Measurements from ENCODE around the gene C16orf74. TPM values are rescaled to one million over a fixed set of nuclear protein-coding genes. Genes with fewer than 3 reads are reported as not detected.

The C16orf74 gene
- total RNA-seq, 1 experiment from 2014 or later = 44.3 TPM

DNA sequence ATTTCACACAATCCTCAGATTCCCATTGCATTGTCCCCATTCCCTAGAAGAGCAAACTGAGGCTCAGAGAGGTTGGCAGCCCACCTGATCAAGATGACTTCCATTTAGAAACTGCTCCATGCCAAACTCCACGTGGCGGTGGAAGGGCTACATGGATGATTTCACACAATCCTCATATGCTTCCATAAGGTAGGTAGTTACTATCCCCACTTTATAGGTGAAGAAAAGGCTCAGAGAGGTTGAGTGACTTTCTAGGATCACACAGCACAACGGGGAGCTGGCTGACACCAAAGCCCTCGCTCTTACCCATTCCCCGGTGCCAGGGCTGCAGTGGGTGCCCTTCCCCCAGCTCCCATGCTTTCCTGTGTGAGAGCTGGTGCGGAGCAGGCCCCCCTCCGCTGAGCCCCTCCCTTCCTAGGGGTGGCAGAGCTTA lies 52.4 kb downstream of the C16orf74 start:
- Histone ChIP-seq H3K4me1 (replicated peaks; ENCODE audit: insufficient read depth) (no peaks in the 10 kb centered on the region), H3F3A (ENCODE audit: insufficient read depth, low read depth) (no peaks in the 10 kb centered on the region; the same call in 1 of the 2 replicates)
- POLR2A ChIA-PET (ENCODE audit: unreplicated experiment) = no interaction called here

DNA sequence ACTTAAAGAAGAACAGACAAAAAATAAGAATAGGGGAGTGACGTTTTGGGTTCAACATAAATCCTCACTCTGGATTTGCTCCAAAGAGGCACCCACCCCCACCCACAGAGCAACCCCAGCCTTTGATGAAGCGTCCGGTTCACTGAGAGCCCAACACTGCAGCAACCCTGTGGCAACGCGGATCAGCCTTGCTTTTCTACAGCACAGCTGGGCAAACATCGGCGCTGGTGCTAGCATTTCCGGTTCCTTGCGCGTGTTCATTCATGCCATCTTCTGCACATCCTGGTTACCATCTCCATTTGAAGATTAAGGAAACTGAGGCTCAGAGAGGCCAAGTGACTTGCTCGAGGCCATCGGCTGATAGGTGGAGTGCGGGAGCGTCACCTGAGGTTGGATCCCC lies 53.5 kb downstream of the C16orf74 start:
- no peak for DNase-seq
- CTCF ChIA-PET = interaction anchor here (0.7 kb wide), 1 partner anchor 144 kb away, joined by 3 read pairs; no protein-coding TSS in a partner anchor
- Histone ChIP-seq H3K27me3 (ENCODE audit: insufficient read depth, low read depth) (no peaks in the 10 kb centered on the region), H3K4me3 (no peak overlapping the region), H3K36me3 (ENCODE audit: low read depth) (no peaks in the 10 kb centered on the region), H3F3A (ENCODE audit: insufficient read depth, low read depth) (no peaks in the 10 kb centered on the region; the same call in 1 of the 2 replicates), H3K27ac (no peak overlapping the region), H3K9me3 (ENCODE audit: insufficient read depth, low read depth) (no peaks in the 10 kb centered on the region), H3K4me2 (no peak overlapping the region), H3K79me2 (ENCODE audit: low read depth) (no peaks in the 10 kb centered on the region), H3K4me1 (replicated peaks; ENCODE audit: insufficient read depth) (no peaks in the 10 kb centered on the region), H4K20me1 (ENCODE audit: insufficient read depth) (peaks cover 3% of the 10 kb centered on the region; the same call in 1 of the 2 replicates), H2AFZ (no peak overlapping the region), H3K9me2 (ENCODE audit: insufficient read depth) (no peaks in the 10 kb centered on the region)
- POLR2A ChIA-PET (ENCODE audit: unreplicated experiment) = no interaction called here
- TF ChIP-seq, protein P1, sequence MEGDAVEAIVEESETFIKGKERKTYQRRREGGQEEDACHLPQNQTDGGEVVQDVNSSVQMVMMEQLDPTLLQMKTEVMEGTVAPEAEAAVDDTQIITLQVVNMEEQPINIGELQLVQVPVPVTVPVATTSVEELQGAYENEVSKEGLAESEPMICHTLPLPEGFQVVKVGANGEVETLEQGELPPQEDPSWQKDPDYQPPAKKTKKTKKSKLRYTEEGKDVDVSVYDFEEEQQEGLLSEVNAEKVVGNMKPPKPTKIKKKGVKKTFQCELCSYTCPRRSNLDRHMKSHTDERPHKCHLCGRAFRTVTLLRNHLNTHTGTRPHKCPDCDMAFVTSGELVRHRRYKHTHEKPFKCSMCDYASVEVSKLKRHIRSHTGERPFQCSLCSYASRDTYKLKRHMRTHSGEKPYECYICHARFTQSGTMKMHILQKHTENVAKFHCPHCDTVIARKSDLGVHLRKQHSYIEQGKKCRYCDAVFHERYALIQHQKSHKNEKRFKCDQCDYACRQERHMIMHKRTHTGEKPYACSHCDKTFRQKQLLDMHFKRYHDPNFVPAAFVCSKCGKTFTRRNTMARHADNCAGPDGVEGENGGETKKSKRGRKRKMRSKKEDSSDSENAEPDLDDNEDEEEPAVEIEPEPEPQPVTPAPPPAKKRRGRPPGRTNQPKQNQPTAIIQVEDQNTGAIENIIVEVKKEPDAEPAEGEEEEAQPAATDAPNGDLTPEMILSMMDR (conservative IDR thresholded peaks at IDR 0.05) = no peak
- no TSS peak for BruUV-seq (replicated peaks)
- intact Hi-C loops (cut with micrococcal nuclease; ENCODE audit: unreplicated experiment) = no loop called here

More for the DNA sequence above, 52.4 kb downstream of the C16orf74 start:
- Histone ChIP-seq H3K9me3 (ENCODE audit: insufficient read depth, low read depth) (no peaks in the 10 kb centered on the region), H3K4me2 (no peak overlapping the region), H3K36me3 (ENCODE audit: low read depth) (no peaks in the 10 kb centered on the region), H3K4me3 (no peak overlapping the region), H3K27ac (no peak overlapping the region), H3K79me2 (ENCODE audit: low read depth) (no peaks in the 10 kb centered on the region), H2AFZ (no peak overlapping the region), H3K9me2 (ENCODE audit: insufficient read depth) (no peaks in the 10 kb centered on the region), H3K27me3 (ENCODE audit: insufficient read depth, low read depth) (no peaks in the 10 kb centered on the region), H4K20me1 (ENCODE audit: insufficient read depth) (peaks cover 3% of the 10 kb centered on the region; the same call in 1 of the 2 replicates)
- intact Hi-C loops (cut with micrococcal nuclease; ENCODE audit: unreplicated experiment) = no loop called here
- DNase-seq = no peak
- no TSS peak for BruUV-seq (replicated peaks)
- TF ChIP-seq, protein P1 (conservative IDR thresholded peaks at IDR 0.05) = no peak
- no peak for TF ChIP-seq EZH2 (IDR thresholded peaks at IDR 0.05; ENCODE audit: low read depth)
- CTCF ChIA-PET = no interaction called here

DNA sequence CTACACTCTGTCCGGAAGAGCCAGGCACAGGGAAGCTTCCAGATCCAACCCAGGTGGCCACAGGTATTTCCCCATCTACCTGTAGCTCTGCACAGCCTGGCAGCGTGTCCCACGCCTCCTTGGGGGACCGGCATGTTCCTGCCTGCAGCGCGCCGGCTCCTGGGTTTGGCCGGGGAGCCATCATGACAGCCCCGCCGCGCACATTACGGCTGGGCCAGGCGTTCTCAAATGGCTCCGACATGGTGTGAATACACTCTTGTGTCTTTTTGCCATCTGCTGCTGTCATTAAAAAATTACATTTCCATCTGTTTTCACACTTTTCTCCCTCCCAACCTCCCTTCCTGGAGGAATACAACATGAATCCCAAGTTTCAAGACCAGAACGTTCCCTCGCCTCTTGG lies 54.1 kb downstream of the C16orf74 start:
- Histone ChIP-seq H4K20me1 (ENCODE audit: insufficient read depth) (peaks cover 3% of the 10 kb centered on the region; the same call in 1 of the 2 replicates), H3K9me3 (ENCODE audit: insufficient read depth, low read depth) (no peaks in the 10 kb centered on the region), H3K36me3 (ENCODE audit: low read depth) (no peaks in the 10 kb centered on the region), H3F3A (ENCODE audit: insufficient read depth, low read depth) (no peaks in the 10 kb centered on the region; the same call in 1 of the 2 replicates), H3K4me3 (no peak overlapping the region), H3K27me3 (ENCODE audit: insufficient read depth, low read depth) (no peaks in the 10 kb centered on the region), H3K9me2 (ENCODE audit: insufficient read depth) (no peaks in the 10 kb centered on the region), H2AFZ (no peak overlapping the region), H3K27ac (no peak overlapping the region), H3K79me2 (ENCODE audit: low read depth) (no peaks in the 10 kb centered on the region), H3K4me1 (replicated peaks; ENCODE audit: insufficient read depth) (no peaks in the 10 kb centered on the region), H3K4me2 (no peak overlapping the region)
- intact Hi-C loops (cut with micrococcal nuclease; ENCODE audit: unreplicated experiment) = no loop called here
- no TSS peak for BruUV-seq (replicated peaks)
- no peak for DNase-seq
- TF ChIP-seq EZH2 (IDR thresholded peaks at IDR 0.05; ENCODE audit: low read depth) = no peak
- TF ChIP-seq, protein P1 (conservative IDR thresholded peaks at IDR 0.05) = no peak
- CTCF ChIA-PET = no interaction called here
- POLR2A ChIA-PET (ENCODE audit: unreplicated experiment) = interaction anchor here (0.6 kb wide), 1 partner anchor 100 kb away, joined by 3 read pairs; no protein-coding TSS in a partner anchor
